ENCODE data around the gene SPR.

GRCh38 chr2:72940361-72940760, 53.2 kb downstream of the SPR start:
- TF ChIP-seq EZH2 (IDR thresholded peaks at IDR 0.05), result no peak
- TF ChIP-seq POLR2AphosphoS5 (IDR thresholded peaks at IDR 0.05; ENCODE audit: borderline replicate concordance, low read depth, low read length), result no peak
